GM18499 (cell line): ENCODE data around the gene UTF1.
"Not testable (repeated sequence)": the region's sequence is repeated elsewhere in the genome, so short reads cannot be mapped to it uniquely, and the experiment has no call there.

ENCODE experiments used
- ATAC-seq: cut with Tn5 transposase; IDR thresholded peaks from one replicate; pipeline ENCODE4 v1.9.1; 2021; ENCODE audit warnings: moderate number of reproducible peaks; ENCODE audit not compliant: insufficient read depth, unreplicated experiment

UTF1 gene

DNA sequence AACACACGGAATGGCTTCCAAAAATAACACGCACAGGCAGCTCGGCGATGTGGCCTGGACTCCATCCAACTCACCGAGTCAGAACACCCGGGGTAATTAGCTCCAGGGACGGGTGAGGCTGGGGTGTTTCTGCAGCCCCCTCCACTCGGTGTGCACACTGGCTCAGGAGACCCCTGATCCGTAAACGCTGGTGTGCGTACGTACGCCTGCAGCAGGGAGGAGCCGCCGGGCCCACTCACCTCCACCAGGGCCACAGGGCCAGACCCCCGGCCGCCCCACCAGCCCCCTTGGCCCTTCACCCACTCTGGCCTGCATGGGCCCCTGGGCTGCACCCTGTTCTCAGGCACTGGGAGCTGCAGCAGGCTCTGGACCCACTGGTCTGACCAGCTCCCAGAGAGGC lies 22.4 kb upstream of the UTF1 start:
- no peak for ATAC-seq

DNA sequence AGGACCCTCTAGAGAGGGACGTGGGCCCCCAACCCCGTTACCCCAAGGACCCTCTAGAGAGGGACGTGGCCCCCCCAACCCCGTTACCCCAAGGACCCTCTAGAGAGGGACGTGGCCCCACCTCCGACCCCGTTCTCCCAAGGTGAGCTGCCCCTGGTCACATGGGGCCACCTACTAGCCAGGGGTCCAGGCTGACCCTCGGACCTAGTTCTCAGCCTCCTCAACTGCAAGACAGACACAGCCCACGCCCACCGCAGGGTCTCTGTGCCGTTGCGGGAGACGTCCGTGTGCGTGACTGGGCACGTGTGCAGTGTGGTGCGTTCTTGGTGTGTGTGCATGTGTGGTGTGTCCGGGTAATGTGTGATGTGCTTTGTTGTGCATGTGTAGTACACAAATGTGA lies 21.6 kb upstream of the UTF1 start:
- no peak for ATAC-seq

DNA sequence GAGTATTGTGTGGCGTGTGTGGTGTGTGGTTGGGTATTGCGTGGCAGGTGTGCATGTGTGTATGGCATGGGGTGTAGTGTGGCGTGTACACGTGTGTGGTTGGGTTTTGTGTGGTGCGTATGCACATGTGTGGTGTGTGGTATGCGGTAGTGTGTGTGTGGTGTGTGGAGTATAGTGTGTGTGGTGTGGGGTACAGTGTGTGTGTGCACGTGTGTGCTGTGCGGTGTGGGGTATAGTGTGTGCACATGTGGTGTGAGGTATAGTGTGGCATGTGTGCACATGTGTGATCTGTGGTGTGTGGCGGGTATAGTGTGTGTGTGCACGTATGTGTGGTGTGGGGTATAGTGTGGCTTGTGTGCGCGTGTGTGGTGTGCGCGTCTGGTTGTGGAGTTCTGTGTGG lies 20.9 kb upstream of the UTF1 start:
- no peak for ATAC-seq

DNA sequence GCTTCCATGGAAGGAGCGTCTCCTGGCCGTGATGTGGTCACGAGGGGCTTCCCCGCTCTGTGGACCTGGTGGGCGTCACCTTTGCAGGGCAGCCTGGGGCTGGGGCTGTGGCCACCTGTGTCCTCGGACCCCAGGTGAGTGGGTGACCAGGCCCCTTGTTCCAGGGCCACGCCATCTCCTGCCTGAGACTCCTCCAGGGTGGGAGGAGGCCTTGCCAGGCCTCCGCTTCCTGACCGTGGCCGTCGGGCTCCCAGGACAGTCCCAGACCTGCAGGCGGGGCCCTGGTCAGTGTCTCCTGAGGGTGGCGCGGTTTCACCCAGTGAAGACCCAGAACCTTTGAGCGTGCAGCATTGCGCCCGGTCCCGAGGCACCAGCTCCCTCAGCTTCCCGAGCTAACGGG lies 20.4 kb upstream of the UTF1 start:
- ATAC-seq, result no peak

GRCh38 chr10:133210398-133211140 lies 19.4 kb upstream of the UTF1 start:
- no peak for ATAC-seq

- ATAC-seq, result no peak
Measured at GRCh38 chr10:133211141-133211830, 18.7 kb upstream of the UTF1 start.

DNA sequence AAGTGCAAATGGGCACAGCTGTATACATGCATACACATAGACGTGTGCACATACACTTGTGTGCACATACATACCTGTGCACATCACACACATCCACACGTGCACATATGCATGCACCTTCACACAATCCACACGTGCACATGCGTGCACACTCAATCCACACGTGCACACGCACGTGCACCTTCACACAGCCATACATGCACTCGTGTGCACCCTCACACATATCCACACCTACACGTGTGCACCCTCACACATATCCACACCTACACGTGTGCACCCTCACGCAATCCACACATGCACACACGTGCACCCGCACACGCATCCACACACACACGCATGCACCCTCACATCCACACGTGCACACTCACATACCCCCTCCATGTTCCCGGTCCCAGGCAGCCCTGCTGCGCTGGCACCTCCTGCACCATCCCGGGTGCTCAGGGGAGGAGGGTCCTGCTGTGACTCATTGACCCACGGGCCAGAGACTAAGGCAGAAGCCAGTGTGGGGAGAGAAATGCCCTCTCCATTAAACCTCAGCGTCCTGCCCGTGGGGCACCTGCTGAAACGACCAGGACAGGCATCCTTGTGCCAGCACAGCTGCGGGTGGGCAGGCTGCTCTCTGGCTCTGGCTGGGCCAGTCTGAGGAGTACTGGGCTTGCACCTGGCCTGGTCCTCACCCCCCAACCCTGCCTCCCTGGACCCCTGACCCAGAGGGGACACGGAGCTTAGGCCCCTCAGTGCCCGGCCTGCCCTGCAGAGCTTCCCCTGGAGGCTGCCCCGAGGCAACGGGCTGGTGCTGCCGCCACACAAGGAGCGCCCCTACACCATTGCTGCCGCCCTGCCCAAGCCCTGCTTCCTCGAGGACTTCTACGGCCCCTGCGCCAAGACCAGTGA lies 17.8 kb upstream of the UTF1 start:
- ATAC-seq, result no peak

GRCh38 chr10:133212853-133213494 lies 17.0 kb upstream of the UTF1 start:
- ATAC-seq, result no peak

DNA sequence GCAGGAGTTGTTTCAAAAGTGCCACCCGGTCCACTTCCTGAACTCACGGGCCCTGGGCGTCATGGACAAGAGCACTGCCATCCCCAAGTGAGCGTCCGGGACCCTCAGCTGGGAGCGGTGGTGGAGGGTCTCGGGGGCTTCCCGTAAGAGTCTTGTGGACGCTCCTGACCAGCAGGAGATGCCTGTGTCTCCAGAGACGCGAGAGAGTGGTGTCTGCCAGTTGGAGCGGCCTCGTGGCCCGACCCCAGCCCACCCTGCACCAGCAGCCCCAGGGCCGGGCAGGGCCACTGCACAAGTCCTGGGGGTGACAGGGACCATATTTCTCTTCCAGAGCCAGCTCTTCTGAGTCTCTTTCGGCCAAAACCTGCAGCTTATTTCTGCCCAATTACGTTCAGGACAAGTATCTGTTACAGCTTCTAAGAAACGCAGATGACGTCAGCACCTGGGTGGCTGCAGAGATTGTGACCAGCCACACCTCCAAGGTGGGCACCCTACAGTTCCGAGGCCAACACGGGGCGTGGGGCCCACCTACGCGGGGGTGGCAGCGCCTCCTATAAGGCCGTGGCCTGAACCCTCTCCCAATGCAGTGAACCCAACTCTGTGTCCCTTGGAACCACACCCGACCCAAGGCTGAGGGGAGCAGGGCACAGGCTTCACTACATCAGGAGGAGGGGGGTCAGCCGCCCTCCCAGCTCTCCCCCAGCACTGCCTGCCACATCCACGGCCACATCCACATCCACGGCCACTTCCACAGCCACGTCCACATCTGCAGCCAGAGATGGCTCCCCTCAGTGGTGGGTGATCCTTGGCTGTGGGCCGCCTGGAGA lies 16.2 kb upstream of the UTF1 start:
- no peak for ATAC-seq

GRCh38 chr10:133214468-133215410 lies 15.3 kb upstream of the UTF1 start:
- ATAC-seq, result no peak

DNA sequence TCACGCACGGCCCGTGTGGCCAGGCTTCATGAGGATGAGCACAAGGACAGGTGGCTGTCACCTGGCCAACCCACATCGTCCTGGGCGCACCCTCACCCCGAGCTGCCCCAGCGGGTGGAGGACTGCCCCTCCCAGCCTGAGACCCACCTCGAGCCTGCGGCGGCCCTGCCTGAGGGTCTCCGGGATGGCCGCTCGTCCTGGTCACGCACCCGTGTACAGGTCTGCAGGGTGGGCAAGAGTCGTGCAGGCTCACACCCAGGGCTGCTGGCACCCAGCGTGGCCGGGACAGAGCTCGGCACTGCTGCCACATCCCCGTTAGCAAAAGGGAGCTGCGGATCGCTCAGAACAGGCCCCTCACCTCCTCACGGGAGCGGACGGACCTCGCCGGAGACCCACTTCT lies 14.4 kb upstream of the UTF1 start:
- ATAC-seq, result no peak

- ATAC-seq, result no peak
Measured at GRCh38 chr10:133216776-133217175, 13.2 kb upstream of the UTF1 start.

DNA sequence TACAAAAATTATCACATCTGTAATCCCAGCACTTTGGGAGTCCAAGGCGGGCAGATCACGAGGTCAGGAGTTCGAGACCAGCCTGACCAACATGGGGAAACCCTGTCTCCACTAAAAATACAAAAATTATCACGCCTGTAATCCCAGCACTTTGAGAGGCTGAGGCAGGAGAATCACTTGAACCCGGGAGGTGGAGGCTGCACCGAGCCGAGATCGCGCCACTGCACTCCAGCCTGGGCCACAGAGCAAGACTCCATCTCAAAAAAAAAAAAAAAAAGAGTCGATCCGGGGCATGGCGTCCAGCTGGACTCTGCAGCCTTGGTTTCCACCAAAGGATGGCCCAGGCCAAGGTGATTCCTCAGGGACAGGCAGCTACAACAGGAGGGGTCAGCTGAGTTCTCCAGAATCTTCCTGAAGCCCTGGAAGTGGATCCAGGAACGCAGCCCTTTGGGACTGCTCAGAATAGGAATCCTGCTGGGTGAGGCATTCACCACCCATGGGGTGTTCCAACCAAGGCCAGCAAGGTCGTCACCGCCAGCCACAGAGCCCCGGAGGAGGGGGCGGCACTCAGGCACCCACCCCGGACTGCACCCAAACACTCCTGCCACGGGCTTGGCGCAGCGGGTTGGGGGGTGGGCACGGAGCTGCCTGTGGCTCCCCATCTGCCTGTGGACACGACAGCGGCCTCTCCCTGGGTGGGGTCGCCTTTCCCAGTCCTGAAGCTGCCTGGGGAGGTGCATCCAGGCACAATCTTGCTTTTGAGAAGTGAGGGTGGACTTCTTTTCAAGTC lies 12.0 kb upstream of the UTF1 start:
- no peak for ATAC-seq

DNA sequence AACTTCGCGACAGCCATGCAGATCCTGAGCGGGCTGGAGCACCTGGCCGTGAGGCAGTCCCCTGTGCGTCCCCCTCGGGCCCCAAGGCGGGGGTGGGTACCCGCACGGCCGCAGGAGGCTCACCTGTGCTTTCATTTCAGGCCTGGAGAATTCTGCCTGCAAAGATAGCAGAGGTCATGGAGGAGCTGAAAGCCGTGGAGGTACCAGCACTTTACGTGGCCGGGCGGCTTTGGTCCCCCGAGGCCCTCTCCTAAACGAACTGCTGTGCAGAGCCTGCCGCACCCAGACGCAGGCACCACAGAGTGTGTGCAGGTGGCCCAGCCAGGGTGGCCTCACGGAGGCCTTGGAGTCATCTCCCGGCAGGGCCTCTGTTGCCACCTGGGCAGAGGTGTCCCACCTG lies 11.1 kb upstream of the UTF1 start:
- ATAC-seq, result no peak

DNA sequence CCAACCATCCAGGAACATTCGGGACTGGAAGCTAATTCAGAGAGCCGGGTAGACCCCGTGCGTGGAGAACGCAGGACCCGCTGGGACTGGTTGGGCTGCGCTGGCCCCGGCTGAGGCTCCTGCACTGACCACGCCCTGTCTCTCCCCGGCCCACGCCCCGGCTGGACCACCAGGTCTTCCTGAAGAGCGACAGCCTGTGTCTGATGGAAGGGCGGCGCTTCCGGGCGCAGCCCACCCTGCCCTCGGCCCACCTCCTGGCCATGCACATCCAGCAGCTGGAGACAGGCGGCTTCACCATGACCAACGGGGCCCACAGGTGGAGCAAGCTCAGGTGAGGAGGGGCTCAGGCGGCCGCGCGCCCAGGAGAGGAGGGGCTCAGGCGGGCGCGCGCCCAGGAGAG lies 10.2 kb upstream of the UTF1 start:
- no peak for ATAC-seq

GRCh38 chr10:133221331-133221730 lies 8.7 kb upstream of the UTF1 start:
- no peak for ATAC-seq

DNA sequence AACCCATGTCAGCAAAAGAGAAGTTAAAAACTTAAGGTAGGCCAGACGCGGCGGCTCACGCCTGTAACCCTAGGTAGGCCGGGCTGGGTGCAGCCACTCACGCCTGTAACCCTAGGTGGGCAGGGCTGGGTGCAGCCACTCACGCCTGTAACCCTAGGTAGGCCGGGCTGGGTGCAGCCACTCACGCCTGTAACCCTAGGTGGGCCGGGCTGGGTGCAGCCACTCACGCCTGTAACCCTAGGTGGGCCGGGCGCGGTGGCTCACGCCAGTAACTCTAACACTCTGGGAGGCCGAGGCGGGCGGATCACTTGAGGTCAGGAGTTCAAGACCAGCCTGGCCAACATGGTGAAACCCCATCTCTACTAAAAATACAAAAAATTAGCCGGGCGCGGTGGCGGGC lies 8.3 kb upstream of the UTF1 start:
- not testable (repeated sequence) for ATAC-seq

DNA sequence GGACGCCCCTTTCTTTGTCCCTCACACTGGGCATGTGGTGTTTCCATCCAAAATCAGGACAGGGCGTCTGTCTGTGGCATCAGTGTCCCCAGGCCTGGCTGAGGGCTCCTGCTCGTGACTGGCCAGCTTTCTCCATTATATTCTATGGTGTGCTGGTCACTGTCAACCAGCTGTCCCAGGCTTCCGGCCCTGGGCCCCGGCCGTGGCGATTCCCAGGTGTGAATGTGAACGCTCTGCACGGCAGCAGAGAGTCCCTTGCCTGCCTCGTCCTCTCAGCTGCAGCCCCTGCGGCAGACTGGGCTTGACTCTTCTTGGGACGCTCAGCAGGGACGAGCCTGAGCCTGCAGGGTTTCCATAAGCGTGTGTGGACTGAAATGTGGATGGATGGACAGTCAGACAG lies 5.9 kb upstream of the UTF1 start:
- no peak for ATAC-seq
